ENCODE results near the gene PIK3C2B. TPM values are rescaled to one million over a fixed set of nuclear protein-coding genes. Genes with fewer than 3 reads are reported as not detected.

PIK3C2B gene, protein sequence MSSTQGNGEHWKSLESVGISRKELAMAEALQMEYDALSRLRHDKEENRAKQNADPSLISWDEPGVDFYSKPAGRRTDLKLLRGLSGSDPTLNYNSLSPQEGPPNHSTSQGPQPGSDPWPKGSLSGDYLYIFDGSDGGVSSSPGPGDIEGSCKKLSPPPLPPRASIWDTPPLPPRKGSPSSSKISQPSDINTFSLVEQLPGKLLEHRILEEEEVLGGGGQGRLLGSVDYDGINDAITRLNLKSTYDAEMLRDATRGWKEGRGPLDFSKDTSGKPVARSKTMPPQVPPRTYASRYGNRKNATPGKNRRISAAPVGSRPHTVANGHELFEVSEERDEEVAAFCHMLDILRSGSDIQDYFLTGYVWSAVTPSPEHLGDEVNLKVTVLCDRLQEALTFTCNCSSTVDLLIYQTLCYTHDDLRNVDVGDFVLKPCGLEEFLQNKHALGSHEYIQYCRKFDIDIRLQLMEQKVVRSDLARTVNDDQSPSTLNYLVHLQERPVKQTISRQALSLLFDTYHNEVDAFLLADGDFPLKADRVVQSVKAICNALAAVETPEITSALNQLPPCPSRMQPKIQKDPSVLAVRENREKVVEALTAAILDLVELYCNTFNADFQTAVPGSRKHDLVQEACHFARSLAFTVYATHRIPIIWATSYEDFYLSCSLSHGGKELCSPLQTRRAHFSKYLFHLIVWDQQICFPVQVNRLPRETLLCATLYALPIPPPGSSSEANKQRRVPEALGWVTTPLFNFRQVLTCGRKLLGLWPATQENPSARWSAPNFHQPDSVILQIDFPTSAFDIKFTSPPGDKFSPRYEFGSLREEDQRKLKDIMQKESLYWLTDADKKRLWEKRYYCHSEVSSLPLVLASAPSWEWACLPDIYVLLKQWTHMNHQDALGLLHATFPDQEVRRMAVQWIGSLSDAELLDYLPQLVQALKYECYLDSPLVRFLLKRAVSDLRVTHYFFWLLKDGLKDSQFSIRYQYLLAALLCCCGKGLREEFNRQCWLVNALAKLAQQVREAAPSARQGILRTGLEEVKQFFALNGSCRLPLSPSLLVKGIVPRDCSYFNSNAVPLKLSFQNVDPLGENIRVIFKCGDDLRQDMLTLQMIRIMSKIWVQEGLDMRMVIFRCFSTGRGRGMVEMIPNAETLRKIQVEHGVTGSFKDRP (N-terminal part only)
- 41.8 and 49.0 TPM in 2 replicates for total RNA-seq
- 33.7 and 36.3 TPM in 2 replicates for polyA plus RNA-seq
- 19.6 and 22.7 TPM in 2 replicates for polyA plus RNA-seq (2011; cell fraction: cytosol; rRNA removed)
- 66.4 and 67.8 TPM in 2 replicates for polyA plus RNA-seq (2011; cell fraction: nucleus; rRNA removed)
- 4.7 and 8.1 TPM in 2 replicates for polyA plus RNA-seq (2012)
- polyA minus RNA-seq, result 87.9 and 88.7 TPM in 2 replicates
- polyA minus RNA-seq (2011; cell fraction: cytosol; rRNA and poly(A)+ RNA removed), result 55.5 TPM
- 89.1 and 98.8 TPM in 2 replicates for polyA minus RNA-seq (2011; cell fraction: nucleus; rRNA and poly(A)+ RNA removed)
- Bru-seq, nascent RNA, result percentile 72 among the genes with signal in this experiment
- percentile 80 among the genes with signal in this experiment for BruChase-seq, experiment 1, labeled RNA remaining after a 6-hour chase
- BruChase-seq, experiment 2, labeled RNA remaining after a 2-hour chase, result percentile 72 among the genes with signal in this experiment
- long read RNA-seq, partial matches to known transcripts, result 1 of 15 reads
- long read RNA-seq, other reads (novel, unspliced or antisense), result 14 of 15 reads

DNA sequence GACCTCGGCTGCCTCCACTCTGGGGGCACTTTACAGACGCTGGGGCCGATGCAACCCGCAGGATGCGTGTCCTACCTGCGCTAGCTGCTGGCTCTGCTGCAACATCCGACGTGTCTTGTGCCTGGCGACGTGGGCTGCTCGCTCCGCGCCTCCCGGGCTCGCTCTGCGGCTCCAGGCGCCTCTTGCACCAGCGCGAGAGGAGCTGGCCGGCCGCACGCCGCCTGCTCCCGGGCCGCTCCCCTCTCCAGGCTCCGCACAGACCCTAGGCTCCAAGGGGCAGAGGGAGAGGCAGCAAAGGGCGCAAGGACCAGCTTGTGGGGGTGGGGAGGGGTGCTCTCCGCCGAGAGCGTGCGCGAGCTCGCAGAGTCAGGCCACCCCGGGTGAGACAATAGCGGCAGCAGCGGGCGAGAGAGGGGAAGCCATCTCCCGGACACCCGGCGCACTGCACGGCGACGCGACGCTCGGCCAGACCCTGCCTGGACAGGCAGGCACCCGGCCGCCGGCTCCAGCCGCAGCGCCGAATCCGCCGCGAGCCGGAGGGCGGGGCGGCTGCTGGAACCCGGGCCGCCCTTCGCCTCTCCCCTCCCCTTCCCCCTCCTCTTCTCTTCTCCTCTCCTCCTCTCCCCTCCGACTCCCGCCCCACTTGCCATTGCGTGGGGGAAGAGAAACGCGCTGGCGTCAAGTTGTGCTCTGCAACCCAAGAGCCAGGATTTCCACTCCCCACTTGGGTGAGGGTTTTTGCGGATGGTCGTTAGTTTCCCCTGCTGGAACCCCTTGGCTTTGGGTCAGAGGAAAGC lies at the start of gene PIK3C2B:
PIK3C2B (minus strand) TSS at position 525 of the 797 bp plus-strand sequence. CDS start 25,003 bp downstream, outside the sequence.
- FAIRE-seq, result no peak
- intact Hi-C loops (cut with micrococcal nuclease), result loop anchor here (1.0 to 2.0 kb wide), 6 partner anchors 8 to 64 kb away; no protein-coding TSS in a partner anchor
- Histone ChIP-seq H3K79me2 (ENCODE audit: control insufficient read depth, insufficient read depth, low read length) (no peaks in the 10 kb centered on the region), H3K4me3 (replicated peaks in 1 of 3; ENCODE audit: insufficient read depth in 1 of 3, low read depth in 1 of 3, low read length in 3 of 3) (peak within 1 kb of the TSS; percentile 56 to 85 (median 64)), H3K27ac (ENCODE audit: insufficient read depth, low read depth, low read length) (peak within 1 kb of the TSS; percentile 63), H3K9me3 (replicated peaks; ENCODE audit: control insufficient read depth, insufficient read depth, low read length) (no peaks in the 10 kb centered on the region), H3K9ac (replicated peaks; ENCODE audit: extremely low read depth, insufficient read depth, low read length) (peak within 1 kb of the TSS; percentile 62), H3K27me3 (ENCODE audit: control insufficient read depth in 2 of 2, insufficient read depth in 2 of 2, low read length in 2 of 2) (no peaks in the 10 kb centered on the region), H2AFZ (ENCODE audit: low read depth, low read length) (peak within 1 kb of the TSS; percentile 97), H3K9me1 (replicated peaks; ENCODE audit: control insufficient read depth, extremely low read depth, insufficient read depth, low read length) (no peaks in the 10 kb centered on the region), H3K36me3 (ENCODE audit: control insufficient read depth in 2 of 2, extremely low read depth in 1 of 2, insufficient read depth in 2 of 2, low read length in 2 of 2) (no peaks in the 10 kb centered on the region), H3K4me1 (ENCODE audit: control insufficient read depth, extremely low read depth, insufficient read depth, low read length) (peaks cover 18% of the 10 kb centered on the region), H4K20me1 (replicated peaks; ENCODE audit: control insufficient read depth, extremely low read depth, insufficient read depth, low read length) (no peaks in the 10 kb centered on the region), H3K4me2 (ENCODE audit: insufficient read depth, low read length) (peak within 1 kb of the TSS; percentile 97)
- ChIA-PET CTCF (interaction anchor here (1.0 to 18.3 kb wide), 17 partner anchors 9 to 312 kb away, joined by 3 to 1267 read pairs (median 7); no protein-coding TSS in a partner anchor), POLR2A (interaction anchor here (0.8 to 1.8 kb wide), 5 partner anchors 12 to 76 kb away, joined by 3 to 19 read pairs (median 3); no protein-coding TSS in a partner anchor)
- TF ChIP-seq GATA2 (IDR thresholded peaks at IDR 0.05; ENCODE audit: insufficient read depth, insufficient read length, low read depth, low read length), result no peak
- no peak for TF ChIP-seq FOS (IDR thresholded peaks at IDR 0.05; ENCODE audit: borderline replicate concordance, insufficient read depth, low read length)
- TF ChIP-seq, protein P1, sequence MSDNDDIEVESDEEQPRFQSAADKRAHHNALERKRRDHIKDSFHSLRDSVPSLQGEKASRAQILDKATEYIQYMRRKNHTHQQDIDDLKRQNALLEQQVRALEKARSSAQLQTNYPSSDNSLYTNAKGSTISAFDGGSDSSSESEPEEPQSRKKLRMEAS (IDR thresholded peaks at IDR 0.05; ENCODE audit: insufficient read depth, insufficient read length), result no peak
- TF ChIP-seq JUN (IDR thresholded peaks at IDR 0.05; ENCODE audit: borderline replicate concordance, insufficient read depth, insufficient read length, low read depth), result no peak
- TF ChIP-seq MYC (IDR thresholded peaks at IDR 0.05; ENCODE audit: low read depth, low read length), result peak; percentile 4
- TF ChIP-seq EZH2 (IDR thresholded peaks at IDR 0.05; ENCODE audit: borderline replicate concordance, low read depth, low read length, severe bottlenecking), result no peak
- TF ChIP-seq, protein P2, sequence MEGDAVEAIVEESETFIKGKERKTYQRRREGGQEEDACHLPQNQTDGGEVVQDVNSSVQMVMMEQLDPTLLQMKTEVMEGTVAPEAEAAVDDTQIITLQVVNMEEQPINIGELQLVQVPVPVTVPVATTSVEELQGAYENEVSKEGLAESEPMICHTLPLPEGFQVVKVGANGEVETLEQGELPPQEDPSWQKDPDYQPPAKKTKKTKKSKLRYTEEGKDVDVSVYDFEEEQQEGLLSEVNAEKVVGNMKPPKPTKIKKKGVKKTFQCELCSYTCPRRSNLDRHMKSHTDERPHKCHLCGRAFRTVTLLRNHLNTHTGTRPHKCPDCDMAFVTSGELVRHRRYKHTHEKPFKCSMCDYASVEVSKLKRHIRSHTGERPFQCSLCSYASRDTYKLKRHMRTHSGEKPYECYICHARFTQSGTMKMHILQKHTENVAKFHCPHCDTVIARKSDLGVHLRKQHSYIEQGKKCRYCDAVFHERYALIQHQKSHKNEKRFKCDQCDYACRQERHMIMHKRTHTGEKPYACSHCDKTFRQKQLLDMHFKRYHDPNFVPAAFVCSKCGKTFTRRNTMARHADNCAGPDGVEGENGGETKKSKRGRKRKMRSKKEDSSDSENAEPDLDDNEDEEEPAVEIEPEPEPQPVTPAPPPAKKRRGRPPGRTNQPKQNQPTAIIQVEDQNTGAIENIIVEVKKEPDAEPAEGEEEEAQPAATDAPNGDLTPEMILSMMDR (IDR thresholded peaks at IDR 0.05; ENCODE audit: extremely low read depth in 1 of 2, insufficient read depth in 1 of 2, low read depth in 1 of 2, low read length in 2 of 2), result peak; percentile 49 to 64
- TF ChIP-seq POLR2A (IDR thresholded peaks at IDR 0.05; ENCODE audit: low read depth, low read length), result peak; percentile 82
- TF ChIP-seq POLR2AphosphoS5 (IDR thresholded peaks at IDR 0.05; ENCODE audit: insufficient read depth, low read depth, low read length), result peak; percentile 78
- peak; percentile 88 for DNase-seq (ENCODE audit: low read depth, low spot score)
- no TSS peak for BruUV-seq (replicated peaks)
- dilution Hi-C loops (cut with MboI; ENCODE audit: extremely low pct_ligation_motif_present, low sequenced_read_pairs), result no loop called here

Measured in endothelial cell of umbilical vein (primary cell).